SU-DHL-6 (cell line): ENCODE measurements around the gene AP2M1.

ENCODE experiments used
- H2AFZ ChIP-seq: fragments of 200-600 bp; sonication (generic); 2 replicates; pipeline ENCODE4 v1.6.1; 2014; ENCODE audit warnings: low read depth, mild to moderate bottlenecking, moderate library complexity, mixed read lengths, antibody characterized with exemption, low read length; ENCODE audit not compliant: severe bottlenecking
- H3F3A ChIP-seq: fragments of 200-600 bp; shearing (Covaris generic); 2 replicates; pipeline ENCODE4 v1.6.0; 2016; ENCODE audit warnings: antibody characterized with exemption, mild to moderate bottlenecking; ENCODE audit not compliant: insufficient read depth
- H3K27ac ChIP-seq: fragments of 200-600 bp; sonication (generic); 2 replicates; pipeline ENCODE4 v1.5.1; 2016; ENCODE audit warnings: low read depth, mild to moderate bottlenecking, low read length, moderate library complexity, mixed read lengths
- H3K27me3 ChIP-seq: fragments of 200-600 bp; sonication (generic), shearing (Covaris generic); 2 replicates; pipeline ENCODE4 v1.6.0; 2014; ENCODE audit warnings: mild to moderate bottlenecking, low read length
- H3K36me3 ChIP-seq: fragments of 200-600 bp; sonication (generic); 2 replicates; pipeline ENCODE4 v1.6.1; 2014; ENCODE audit warnings: mild to moderate bottlenecking, low read length, mixed read lengths
- H3K4me2 ChIP-seq: fragments of 300-600, 200-600 bp; shearing (Covaris generic), sonication (generic); 2 replicates; pipeline ENCODE4 v1.6.0; 2014; ENCODE audit warnings: low read length, low read depth, mild to moderate bottlenecking; ENCODE audit not compliant: poor library complexity, severe bottlenecking
- H3K4me3 ChIP-seq: fragments of 200-600 bp; sonication (generic); 2 replicates; pipeline ENCODE4 v1.5.1; 2014; ENCODE audit warnings: antibody characterized with exemption, low read length, mild to moderate bottlenecking, mixed read lengths; ENCODE audit not compliant: insufficient read depth, poor library complexity, severe bottlenecking
- H3K79me2 ChIP-seq: fragments of 200-600 bp; sonication (generic); 2 replicates; pipeline ENCODE4 v1.6.1; 2014; ENCODE audit warnings: mild to moderate bottlenecking, low read length, moderate library complexity; ENCODE audit not compliant: insufficient read depth
- H3K9ac ChIP-seq: fragments of 200-600 bp; sonication (generic); 2 replicates; pipeline ENCODE4 v1.7.0; 2014; ENCODE audit warnings: mild to moderate bottlenecking, low read length
- H3K9me2 ChIP-seq: fragments of 200-600 bp; sonication (generic); replicated peaks from 2 replicates; pipeline ENCODE4 v1.6.1; 2014; ENCODE audit warnings: low read length; ENCODE audit not compliant: insufficient read depth
- H3K9me3 ChIP-seq: fragments of 200-600 bp; sonication (generic); 2 replicates; pipeline ENCODE4 v1.6.1; 2014; ENCODE audit warnings: low read length, mixed read lengths; ENCODE audit not compliant: insufficient read depth
- H4K20me1 ChIP-seq: fragments of 200-600 bp; sonication (generic); 2 replicates; pipeline ENCODE4 v1.6.1; 2014; ENCODE audit warnings: low read depth, mild to moderate bottlenecking, antibody characterized with exemption, low read length, moderate library complexity, mixed read lengths
- EZH2phosphoT487 ChIP-seq: fragments of 200-600 bp; sonication (generic), shearing (Covaris generic); conservative IDR thresholded peaks from 2 replicates; pipeline ENCODE4 v1.6.1; 2018; ENCODE audit warnings: mild to moderate bottlenecking, antibody characterized with exemption, low read length, moderate library complexity, mixed read lengths
- TF ChIP-seq, protein P1 (sequence below): fragments of 200-600 bp; sonication (generic); IDR thresholded peaks from one replicate; pipeline ENCODE4 v1.5.1; 2017; ENCODE audit warnings: antibody characterized with exemption, mild to moderate bottlenecking, low read length, moderate library complexity; ENCODE audit not compliant: insufficient read depth, poor library complexity, severe bottlenecking

AP2M1 gene

DNA sequence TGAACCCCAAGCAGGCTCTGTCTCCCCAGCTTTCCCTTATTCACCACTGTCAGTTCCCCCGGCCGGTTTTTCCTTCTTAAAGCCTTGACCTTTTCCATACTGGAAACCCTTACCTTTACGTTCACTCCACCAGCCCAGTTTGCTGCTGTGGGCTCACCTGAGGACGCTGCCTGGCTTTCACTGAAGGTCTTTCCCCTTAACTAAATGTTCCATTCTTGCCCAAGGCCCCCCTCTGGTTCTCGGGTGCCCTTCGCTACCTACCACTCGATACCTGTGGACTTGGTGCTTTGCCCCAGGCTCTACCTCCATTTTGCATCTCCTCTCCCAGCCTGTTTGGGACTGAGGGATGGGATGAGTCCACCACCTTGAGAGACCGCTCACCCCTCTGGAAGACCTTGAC, 851 bp downstream of the AP2M1 start:
- 0 out of 2 replicates have a peak, but pooled peaks cover 6% of the 10 kb centered on the region for H3F3A ChIP-seq
- peak overlapping the region; percentile 96 for H3K9ac ChIP-seq
- H3K79me2 ChIP-seq, result peaks cover 24% of the 10 kb centered on the region
- peak overlapping the region; percentile 80 for H3K4me2 ChIP-seq
- no peaks in the 10 kb centered on the region for H4K20me1 ChIP-seq
- H3K27me3 ChIP-seq, result no peaks in the 10 kb centered on the region
- no peak overlapping the region for H3K27ac ChIP-seq
- H2AFZ ChIP-seq, result no peak overlapping the region
- H3K9me2 ChIP-seq, result no peaks in the 10 kb centered on the region
- no peaks in the 10 kb centered on the region for H3K9me3 ChIP-seq
- TF ChIP-seq EZH2phosphoT487, result no peak
- TF ChIP-seq, protein P1, sequence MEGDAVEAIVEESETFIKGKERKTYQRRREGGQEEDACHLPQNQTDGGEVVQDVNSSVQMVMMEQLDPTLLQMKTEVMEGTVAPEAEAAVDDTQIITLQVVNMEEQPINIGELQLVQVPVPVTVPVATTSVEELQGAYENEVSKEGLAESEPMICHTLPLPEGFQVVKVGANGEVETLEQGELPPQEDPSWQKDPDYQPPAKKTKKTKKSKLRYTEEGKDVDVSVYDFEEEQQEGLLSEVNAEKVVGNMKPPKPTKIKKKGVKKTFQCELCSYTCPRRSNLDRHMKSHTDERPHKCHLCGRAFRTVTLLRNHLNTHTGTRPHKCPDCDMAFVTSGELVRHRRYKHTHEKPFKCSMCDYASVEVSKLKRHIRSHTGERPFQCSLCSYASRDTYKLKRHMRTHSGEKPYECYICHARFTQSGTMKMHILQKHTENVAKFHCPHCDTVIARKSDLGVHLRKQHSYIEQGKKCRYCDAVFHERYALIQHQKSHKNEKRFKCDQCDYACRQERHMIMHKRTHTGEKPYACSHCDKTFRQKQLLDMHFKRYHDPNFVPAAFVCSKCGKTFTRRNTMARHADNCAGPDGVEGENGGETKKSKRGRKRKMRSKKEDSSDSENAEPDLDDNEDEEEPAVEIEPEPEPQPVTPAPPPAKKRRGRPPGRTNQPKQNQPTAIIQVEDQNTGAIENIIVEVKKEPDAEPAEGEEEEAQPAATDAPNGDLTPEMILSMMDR, result no peak
- no peaks in the 10 kb centered on the region for H3K36me3 ChIP-seq
- peak overlapping the region; percentile 83 for H3K4me3 ChIP-seq

DNA sequence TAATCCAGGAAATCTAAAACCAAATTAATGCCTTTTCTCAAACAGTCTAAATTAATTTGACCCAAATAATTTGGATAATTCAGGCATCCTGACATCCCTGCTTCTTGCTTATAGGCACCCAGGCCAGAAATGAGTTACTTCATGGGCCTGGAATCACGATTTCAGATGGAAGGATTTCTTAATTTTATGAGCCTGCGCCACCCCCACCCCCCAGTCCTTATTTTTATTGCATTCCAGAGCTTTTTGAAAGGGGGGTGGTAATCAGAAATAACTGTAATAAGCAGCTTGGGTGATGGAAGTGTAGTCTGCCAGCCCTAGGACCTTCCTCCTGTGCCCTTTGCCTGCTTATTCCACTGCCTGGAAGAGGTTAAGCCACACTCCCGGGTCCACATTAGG, 1.3 kb downstream of the AP2M1 start:
- Histone ChIP-seq H3K9me3 (no peaks in the 10 kb centered on the region), H3K9me2 (no peaks in the 10 kb centered on the region), H3K4me3 (peak overlapping the region; percentile 83), H3K27ac (no peak overlapping the region), H3K9ac (peak overlapping the region; percentile 96), H2AFZ (no peak overlapping the region), H3K36me3 (no peaks in the 10 kb centered on the region), H3K79me2 (peaks cover 24% of the 10 kb centered on the region), H3F3A (0 out of 2 replicates have a peak, but pooled peaks cover 6% of the 10 kb centered on the region), H3K27me3 (no peaks in the 10 kb centered on the region), H3K4me2 (peak overlapping the region; percentile 80), H4K20me1 (no peaks in the 10 kb centered on the region)
- TF ChIP-seq, protein P1, result no peak
- no peak for TF ChIP-seq EZH2phosphoT487

DNA sequence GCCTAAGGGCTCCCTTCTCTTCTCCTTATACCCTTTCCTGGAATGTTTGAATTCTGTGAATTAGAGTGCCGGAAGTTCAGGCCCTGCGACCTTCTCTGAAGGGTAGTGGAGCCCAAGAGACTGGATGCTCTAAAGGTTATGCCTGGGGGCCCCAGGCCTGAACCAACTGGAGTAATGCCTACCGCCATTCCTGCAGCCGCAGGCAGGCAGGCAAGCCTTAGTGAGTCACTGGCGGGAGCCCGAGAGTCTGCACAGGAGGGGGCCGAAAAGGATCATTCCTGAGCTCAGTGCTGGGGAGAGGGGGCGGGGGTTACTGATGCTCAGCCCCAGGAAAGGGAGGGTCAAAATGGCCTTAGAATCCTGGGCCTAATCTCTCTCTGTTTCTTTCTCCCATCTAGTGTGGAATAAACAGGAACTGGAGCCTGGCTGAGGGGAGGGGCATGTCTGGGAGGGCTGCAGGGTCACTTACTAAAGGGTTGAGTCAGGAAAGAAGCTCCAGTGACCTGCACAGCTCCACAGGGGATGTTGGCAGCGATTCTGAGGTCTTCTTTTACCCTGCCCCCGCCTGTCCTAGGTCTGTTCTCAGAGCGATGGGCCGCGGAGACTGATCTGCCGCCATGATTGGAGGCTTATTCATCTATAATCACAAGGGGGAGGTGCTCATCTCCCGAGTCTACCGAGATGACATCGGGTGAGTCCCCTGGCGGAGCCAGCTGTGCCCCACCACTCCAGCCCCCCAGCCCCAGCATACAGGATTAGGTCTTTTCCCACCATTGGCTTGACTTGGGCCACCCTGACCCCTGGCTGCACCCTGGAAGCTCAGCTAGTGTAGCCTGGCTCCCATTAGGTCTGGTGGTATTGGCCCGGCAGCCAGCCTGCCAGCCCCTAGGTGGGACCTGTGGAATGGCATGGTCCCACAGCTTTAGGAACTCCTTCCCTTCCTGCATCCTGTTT, 2.0 kb downstream of the AP2M1 start:
- Histone ChIP-seq H3K9me3 (no peaks in the 10 kb centered on the region), H3K9ac (peak overlapping the region; percentile 96), H3K4me2 (peak overlapping the region; percentile 80), H3K27me3 (no peaks in the 10 kb centered on the region), H3F3A (0 out of 2 replicates have a peak, but pooled peaks cover 6% of the 10 kb centered on the region), H4K20me1 (no peaks in the 10 kb centered on the region), H3K79me2 (peaks cover 24% of the 10 kb centered on the region), H2AFZ (no peak overlapping the region), H3K36me3 (no peaks in the 10 kb centered on the region), H3K4me3 (no peak overlapping the region), H3K9me2 (no peaks in the 10 kb centered on the region), H3K27ac (no peak overlapping the region)
- TF ChIP-seq EZH2phosphoT487, result no peak
- TF ChIP-seq, protein P1, result no peak
